ENCODE measurements around the gene ASIP.

DNA sequence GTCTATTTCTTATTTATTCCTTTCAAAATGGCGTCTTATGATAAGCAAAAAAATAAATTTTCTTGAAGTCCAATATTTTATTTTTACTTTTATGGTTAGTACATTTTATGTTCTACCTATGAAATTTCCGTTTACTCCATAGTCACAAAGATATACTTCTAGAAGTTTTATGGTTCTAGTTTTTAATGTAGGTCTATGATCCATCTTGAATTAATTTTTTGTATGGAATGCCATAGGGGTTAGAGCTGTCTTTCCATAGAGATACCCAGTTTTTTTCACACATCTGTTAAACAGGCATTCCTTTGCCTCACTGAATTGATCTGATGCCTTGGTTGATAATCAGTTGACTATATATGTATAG is 24.9 kb upstream of the ASIP start:
- TF ChIP-seq, protein P1, sequence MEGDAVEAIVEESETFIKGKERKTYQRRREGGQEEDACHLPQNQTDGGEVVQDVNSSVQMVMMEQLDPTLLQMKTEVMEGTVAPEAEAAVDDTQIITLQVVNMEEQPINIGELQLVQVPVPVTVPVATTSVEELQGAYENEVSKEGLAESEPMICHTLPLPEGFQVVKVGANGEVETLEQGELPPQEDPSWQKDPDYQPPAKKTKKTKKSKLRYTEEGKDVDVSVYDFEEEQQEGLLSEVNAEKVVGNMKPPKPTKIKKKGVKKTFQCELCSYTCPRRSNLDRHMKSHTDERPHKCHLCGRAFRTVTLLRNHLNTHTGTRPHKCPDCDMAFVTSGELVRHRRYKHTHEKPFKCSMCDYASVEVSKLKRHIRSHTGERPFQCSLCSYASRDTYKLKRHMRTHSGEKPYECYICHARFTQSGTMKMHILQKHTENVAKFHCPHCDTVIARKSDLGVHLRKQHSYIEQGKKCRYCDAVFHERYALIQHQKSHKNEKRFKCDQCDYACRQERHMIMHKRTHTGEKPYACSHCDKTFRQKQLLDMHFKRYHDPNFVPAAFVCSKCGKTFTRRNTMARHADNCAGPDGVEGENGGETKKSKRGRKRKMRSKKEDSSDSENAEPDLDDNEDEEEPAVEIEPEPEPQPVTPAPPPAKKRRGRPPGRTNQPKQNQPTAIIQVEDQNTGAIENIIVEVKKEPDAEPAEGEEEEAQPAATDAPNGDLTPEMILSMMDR (IDR thresholded peaks at IDR 0.05), result no peak
- TF ChIP-seq EZH2 (IDR thresholded peaks at IDR 0.05), result no peak
- TF ChIP-seq EZH2phosphoT487 (IDR thresholded peaks at IDR 0.05), result no peak

Measured in neural progenitor cell (in vitro differentiated cells).